ENCODE measurements around the gene CD109. TPM values are rescaled to one million over a fixed set of nuclear protein-coding genes. Genes with fewer than 3 reads are reported as not detected.

Gene CD109
- total RNA-seq, 1 donor from 2014 or later = 1.2 TPM

- Histone ChIP-seq H3K4me3 (no peak overlapping the region), H3K9ac (no peak overlapping the region), H3K9me3 (ENCODE audit: low read depth) (no peaks in the 10 kb centered on the region), H3K4me1 (no peaks in the 10 kb centered on the region), H3F3A (ENCODE audit: low read depth) (no peaks in the 10 kb centered on the region), H4K20me1 (ENCODE audit: low read depth) (no peaks in the 10 kb centered on the region), H3K27me3 (peaks cover 11% of the 10 kb centered on the region), H3K36me3 (no peaks in the 10 kb centered on the region), H3K4me2 (no peak overlapping the region), H3K27ac (no peak overlapping the region), H2AFZ (replicated peaks) (no peak overlapping the region), H3K79me2 (ENCODE audit: low read depth) (no peaks in the 10 kb centered on the region)
- H3K4me1 Mint-ChIP-seq = no peaks in the 10 kb centered on the region
- no peaks in the 10 kb centered on the region for H3K36me3 Mint-ChIP-seq
- no peaks in the 10 kb centered on the region for H3K27me3 Mint-ChIP-seq (ENCODE audit: insufficient read depth, low read depth)
- TF ChIP-seq EZH2phosphoT487 (IDR thresholded peaks at IDR 0.05) (no peak), CTCF (IDR thresholded peaks at IDR 0.05) (no peak), EZH2 (IDR thresholded peaks at IDR 0.05) (no peak)
- H3K9me3 Mint-ChIP-seq = no peaks in the 10 kb centered on the region
- no peak overlapping the region for H3K27ac Mint-ChIP-seq
- DNase-seq (ENCODE audit: low spot score) = no peak
- no peak overlapping the region for H3K4me3 Mint-ChIP-seq
Measured at GRCh38 chr6:73665686-73666319, 30.2 kb upstream of the CD109 start.

- no peaks in the 10 kb centered on the region for H3K36me3 Mint-ChIP-seq
- no peak overlapping the region for H3K27ac Mint-ChIP-seq
- H3K4me1 Mint-ChIP-seq = no peaks in the 10 kb centered on the region
Measured at GRCh38 chr6:73666393-73666792, 29.6 kb upstream of the CD109 start.

GRCh38 chr6:73667798-73668197 lies 28.2 kb upstream of the CD109 start:
- no peaks in the 10 kb centered on the region for H4K20me1 ChIP-seq (ENCODE audit: low read depth)
- TF ChIP-seq CTCF (IDR thresholded peaks at IDR 0.05) (no peak), EZH2phosphoT487 (IDR thresholded peaks at IDR 0.05) (no peak), EZH2 (IDR thresholded peaks at IDR 0.05) (no peak)
- peaks cover 11% of the 10 kb centered on the region for H3K27me3 ChIP-seq
- H3K36me3 ChIP-seq = no peaks in the 10 kb centered on the region
- no peaks in the 10 kb centered on the region for H3K4me1 Mint-ChIP-seq
- no peaks in the 10 kb centered on the region for H3K9me3 ChIP-seq (ENCODE audit: low read depth)
- H2AFZ ChIP-seq (replicated peaks) = no peak overlapping the region
- H3K4me3 Mint-ChIP-seq = no peak overlapping the region
- no peak for DNase-seq (ENCODE audit: low spot score)
- H3K4me1 ChIP-seq = no peaks in the 10 kb centered on the region
- H3F3A ChIP-seq (ENCODE audit: low read depth) = no peaks in the 10 kb centered on the region
- no peaks in the 10 kb centered on the region for H3K36me3 Mint-ChIP-seq
- H3K27ac Mint-ChIP-seq = no peak overlapping the region
- no peak overlapping the region for H3K4me3 ChIP-seq
- H3K4me2 ChIP-seq = no peak overlapping the region
- H3K9me3 Mint-ChIP-seq = no peaks in the 10 kb centered on the region
- H3K27me3 Mint-ChIP-seq (ENCODE audit: insufficient read depth, low read depth) = no peaks in the 10 kb centered on the region
- no peak overlapping the region for H3K27ac ChIP-seq
- H3K79me2 ChIP-seq (ENCODE audit: low read depth) = no peaks in the 10 kb centered on the region
- H3K9ac ChIP-seq = no peak overlapping the region

More at GRCh38 chr6:73666393-73666792, 29.6 kb upstream of the CD109 start:
- H3K4me2 ChIP-seq = no peak overlapping the region
- H3K27me3 ChIP-seq = peaks cover 11% of the 10 kb centered on the region
- DNase-seq (ENCODE audit: low spot score) = no peak
- H3K4me1 ChIP-seq = no peaks in the 10 kb centered on the region
- H3K27ac ChIP-seq = no peak overlapping the region
- no peaks in the 10 kb centered on the region for H3K79me2 ChIP-seq (ENCODE audit: low read depth)
- no peaks in the 10 kb centered on the region for H3K9me3 ChIP-seq (ENCODE audit: low read depth)
- no peaks in the 10 kb centered on the region for H3K36me3 ChIP-seq
- no peak for TF ChIP-seq EZH2 (IDR thresholded peaks at IDR 0.05)
- TF ChIP-seq EZH2phosphoT487 (IDR thresholded peaks at IDR 0.05) = no peak
- TF ChIP-seq CTCF (IDR thresholded peaks at IDR 0.05) = no peak
- H3K9ac ChIP-seq = no peak overlapping the region
- H3K4me3 ChIP-seq = no peak overlapping the region
- Mint-ChIP-seq H3K27me3 (ENCODE audit: insufficient read depth, low read depth) (no peaks in the 10 kb centered on the region), H3K9me3 (no peaks in the 10 kb centered on the region), H3K4me3 (no peak overlapping the region)
- no peak overlapping the region for H2AFZ ChIP-seq (replicated peaks)
- no peaks in the 10 kb centered on the region for H4K20me1 ChIP-seq (ENCODE audit: low read depth)
- no peaks in the 10 kb centered on the region for H3F3A ChIP-seq (ENCODE audit: low read depth)
